DMS53 treated with DMSO at 0.1 percent for 48 hours (cell line): Measurements from ENCODE around the gene MAPKAPK2.

Experiments used
- DNase-seq: peaks from one replicate; lab custom pipeline; 2025; ENCODE audit not compliant: unreplicated experiment; lab: John Stamatoyannopoulos, UW

Gene MAPKAPK2

GRCh38 chr1:206660136-206660535, 24.6 kb upstream of the MAPKAPK2 start:
- no peak for DNase-seq

GRCh38 chr1:206661161-206661820, 23.4 kb upstream of the MAPKAPK2 start:
- no peak for DNase-seq

DNA sequence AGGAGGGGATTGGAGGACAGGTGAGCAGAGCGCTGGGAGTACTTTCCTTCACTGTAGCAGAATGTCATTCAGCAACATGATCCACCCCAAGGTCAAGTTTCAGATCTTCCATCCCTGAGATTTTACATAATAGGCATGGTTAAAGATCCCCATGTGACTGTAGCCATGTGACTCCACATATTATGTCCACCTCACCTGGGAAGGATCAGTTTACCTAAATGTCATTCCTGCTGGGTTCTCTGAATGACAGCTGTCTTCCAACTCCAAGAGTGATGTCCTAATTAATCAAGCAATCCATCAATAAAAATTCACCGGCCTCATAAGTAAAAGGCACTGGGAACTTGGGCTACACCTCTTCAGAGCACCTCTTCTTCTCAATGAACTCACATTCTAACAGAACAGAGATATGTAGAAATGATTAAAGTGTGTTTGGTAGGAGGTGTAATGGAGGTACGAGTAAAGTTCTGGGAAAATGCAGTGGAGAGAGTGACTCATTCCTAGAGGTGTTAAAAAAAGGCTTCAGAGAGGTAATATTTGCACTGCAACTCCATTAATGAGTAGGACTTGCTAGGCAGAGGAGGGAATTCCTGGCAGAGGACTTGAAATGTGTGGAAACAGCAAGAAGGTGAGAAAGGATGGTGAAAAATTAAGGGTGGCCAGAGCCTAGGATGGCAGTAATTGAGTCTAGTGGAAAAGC, 22.2 kb upstream of the MAPKAPK2 start:
- peak; percentile 24 for DNase-seq

- no peak for DNase-seq
Measured at GRCh38 chr1:206663362-206663761, 21.3 kb upstream of the MAPKAPK2 start.

DNA sequence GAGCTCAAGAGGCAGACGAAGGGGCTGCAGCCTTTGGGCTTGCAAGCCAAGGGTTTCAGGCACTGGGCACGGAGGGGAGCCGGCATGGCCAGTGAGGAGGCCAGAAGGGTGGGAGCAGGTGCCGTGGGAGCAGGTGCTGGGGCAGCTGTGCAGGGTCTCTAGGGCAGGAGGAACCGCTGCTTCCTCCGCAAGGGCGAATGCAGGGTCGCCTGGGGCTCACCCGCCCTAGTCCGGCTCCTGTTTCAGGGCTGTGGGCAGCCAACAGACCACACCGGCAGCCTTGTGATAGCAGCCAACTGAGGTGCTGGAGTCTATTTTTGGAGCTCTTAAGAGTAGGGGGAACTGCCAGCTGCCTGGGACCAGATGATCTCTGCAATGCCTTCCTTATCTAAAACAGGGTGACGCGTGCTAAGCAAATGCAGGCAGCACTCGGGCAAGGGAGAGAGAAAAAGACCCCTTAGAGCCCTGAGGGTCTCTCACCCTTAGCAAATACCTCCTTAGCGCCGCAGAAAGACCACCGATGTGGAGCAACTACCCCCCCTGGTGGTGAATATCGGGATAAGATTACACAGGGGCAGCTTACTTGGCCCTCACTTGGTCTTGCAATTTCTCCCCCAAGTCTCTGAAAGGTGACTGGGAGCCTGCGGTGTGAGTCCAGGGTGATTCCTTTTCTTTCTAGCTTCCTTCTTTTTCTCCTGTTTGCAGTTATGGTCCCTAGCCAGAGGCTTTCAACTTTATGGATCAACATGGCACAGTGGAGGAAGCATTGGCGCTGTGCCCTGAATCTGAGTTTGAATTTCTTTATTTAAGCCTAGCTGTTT, 20.7 kb upstream of the MAPKAPK2 start:
- peak; percentile 62 for DNase-seq

DNA sequence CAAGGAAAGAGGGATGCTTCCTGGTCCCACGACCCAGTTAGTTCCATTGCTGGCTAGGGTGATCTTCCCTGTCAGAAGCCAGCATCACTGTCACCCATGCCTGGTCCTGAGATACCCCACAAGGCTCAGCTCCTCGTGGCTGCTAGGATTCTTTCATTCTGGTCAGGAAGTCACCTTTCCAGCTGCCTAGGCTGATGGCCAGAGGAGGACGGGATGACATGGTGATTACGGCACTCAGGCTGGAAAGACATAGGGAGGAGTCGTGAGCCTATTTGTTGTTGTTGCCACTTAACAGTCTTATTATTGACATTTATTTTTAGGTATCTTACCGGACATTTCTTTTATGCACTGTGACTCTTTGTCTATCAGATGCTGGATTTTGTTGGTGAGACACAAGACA, 20.0 kb upstream of the MAPKAPK2 start:
- DNase-seq = no peak

GRCh38 chr1:206666031-206666561, 18.6 kb upstream of the MAPKAPK2 start:
- no peak for DNase-seq

GRCh38 chr1:206666954-206667665, 17.6 kb upstream of the MAPKAPK2 start:
- no peak for DNase-seq

DNA sequence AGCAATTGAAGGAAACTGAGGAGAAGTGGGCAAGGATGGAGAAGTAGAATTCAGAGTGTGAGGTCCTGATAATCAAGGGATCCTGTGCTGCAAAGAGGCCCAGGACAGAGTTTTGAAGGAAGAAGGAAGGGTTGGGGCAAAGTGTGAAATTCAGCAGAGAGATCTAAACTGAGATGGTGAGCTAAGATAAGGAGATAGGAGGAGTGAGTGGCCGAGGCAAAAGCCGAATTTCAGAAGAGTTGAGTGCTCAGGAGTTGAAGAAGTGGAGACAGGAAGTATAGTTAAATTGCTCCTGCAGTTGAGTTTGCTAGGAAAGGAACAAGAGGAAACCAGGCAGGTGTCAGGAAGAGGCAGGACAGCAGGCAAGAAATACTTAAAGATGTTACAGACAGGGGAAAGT, 16.4 kb upstream of the MAPKAPK2 start:
- DNase-seq = no peak

DNA sequence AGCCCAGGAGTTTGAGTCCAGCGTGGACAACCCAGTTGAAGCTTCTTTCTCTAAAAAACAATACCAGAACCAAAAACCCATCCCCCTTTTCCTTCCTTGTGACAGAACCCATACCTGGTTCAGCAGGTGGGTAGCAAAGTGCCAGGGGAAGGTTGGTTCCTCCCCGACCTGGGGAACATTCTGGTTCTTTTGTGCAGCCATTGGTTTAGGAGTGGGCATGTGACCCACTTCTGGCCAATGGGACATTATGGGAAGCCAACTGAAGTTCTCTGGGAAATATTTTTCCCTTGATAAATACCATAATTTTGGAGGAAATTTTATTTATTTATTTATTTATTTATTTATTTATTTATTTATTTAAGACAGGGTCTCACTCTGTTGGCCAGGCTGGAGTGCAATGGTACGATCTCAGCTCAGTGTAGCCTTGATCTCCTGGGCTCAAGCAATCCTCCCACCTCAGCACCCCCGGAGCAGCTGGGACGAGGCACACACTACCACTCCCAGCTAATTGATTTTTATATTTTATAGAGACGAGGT, 15.8 kb upstream of the MAPKAPK2 start:
- DNase-seq = no peak

DNA sequence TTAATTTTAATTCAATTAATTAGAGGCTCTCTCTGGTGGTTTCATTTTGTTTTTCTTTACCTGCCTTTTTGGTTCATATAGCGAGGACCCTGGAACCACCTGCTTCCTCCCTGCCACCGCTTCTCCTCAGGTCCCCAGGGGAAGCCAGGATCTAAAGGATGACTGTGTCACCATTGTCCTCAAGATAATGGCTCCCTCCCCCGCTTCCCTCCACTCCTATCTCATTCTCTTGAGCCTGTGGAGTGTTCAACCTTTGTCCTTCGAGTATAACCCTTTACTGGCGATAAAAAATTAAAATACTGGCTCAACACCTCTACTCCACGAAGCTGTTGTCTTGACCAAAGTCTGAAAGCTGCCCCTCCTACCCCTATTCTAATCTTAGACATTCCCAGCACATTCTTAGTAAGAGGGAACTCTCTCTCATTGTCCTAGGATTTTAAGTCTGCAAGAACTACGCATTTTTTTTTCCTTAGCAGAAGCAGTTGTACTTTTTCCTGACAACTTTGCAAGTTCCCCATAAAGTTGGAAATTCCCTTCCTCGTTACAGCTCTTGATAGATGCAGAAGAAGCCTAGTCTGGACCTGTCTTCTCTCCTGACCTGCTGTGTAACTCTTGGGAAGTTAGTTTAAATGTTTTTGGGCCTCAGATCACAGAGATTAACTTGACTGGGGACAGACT, 12.6 kb upstream of the MAPKAPK2 start:
- no peak for DNase-seq

DNA sequence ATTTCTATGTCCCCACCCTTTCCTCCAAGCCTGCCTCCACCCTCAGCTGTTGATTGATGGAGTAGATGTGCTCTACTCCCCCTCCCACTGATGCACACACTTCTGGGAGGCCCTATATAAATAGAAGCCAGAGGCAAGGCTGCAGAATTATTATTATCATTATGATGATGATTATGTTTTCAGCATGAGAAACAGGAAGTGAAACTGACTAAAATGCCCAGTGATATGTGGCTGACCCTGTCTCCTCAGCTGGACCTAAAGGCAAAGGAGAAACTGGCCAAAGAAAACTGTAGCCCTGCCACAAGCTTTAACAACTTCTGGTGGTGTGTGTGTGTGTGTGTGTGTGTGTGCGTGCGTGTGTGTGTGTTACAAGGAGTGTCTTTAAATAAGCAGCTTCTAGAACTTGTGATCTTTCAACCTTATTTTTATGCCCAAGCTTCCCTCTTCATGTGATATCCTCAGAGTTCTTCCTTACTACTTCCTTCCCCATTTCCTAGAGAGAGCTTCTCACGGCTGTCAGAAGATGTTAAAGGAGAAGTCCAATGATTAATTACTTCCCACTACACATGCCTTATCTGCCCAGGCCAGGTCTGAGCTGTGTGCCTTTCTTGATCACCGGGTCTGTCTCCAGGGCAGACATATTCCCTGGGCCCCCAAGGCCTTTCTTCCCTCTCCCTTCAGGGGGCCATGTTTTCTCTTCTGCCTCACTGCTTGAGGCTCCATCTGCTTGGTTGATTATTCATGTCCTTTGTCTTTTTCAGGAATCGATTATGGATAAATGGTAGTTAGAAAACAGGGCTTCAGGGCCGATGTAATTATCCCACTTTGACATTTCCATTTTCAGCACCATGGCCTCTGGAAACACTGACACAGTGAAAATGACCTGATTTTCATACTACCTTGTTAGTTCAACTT, 11.6 kb upstream of the MAPKAPK2 start:
- no peak for DNase-seq

DNA sequence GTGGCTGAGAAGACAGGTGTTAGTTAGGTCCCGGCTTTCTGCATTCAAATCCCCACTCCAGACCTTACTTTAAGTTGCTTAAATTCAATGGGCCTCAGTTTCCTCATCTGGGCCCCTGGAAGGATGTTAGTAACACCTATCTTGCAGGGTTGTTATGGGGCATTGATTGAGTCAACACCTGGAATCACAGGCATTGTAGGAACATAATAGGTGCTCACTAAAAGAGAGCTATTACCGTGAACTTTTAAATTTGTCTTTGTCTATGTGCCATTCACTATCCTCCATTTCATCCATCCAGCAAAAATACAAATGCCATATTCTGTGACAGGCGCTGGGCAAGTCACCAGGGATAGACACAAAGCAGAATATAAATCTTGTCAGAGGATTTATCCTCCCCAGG, 10.5 kb upstream of the MAPKAPK2 start:
- no peak for DNase-seq

- DNase-seq = no peak
Measured at GRCh38 chr1:206674745-206675175, 9.9 kb upstream of the MAPKAPK2 start.

DNA sequence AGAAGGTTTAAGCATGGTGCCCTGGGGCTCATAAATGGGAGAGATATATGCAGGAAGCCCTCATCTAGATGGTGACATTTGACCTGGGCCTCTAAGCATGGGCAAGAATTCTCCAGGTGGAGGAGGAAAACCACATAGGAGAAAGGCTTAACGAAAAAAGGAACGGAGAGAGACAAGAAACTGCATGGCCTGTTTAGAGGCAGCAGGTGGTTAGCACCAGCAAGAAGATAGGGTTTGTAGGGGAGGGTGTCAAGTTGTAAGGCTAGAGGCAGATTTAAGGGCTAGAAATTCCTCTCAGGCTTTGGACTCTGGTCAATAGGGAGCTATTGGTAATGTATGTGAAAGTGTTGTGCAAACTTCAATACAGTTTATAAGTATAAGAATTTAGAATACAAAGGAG, 8.2 kb upstream of the MAPKAPK2 start:
- DNase-seq = no peak

DNA sequence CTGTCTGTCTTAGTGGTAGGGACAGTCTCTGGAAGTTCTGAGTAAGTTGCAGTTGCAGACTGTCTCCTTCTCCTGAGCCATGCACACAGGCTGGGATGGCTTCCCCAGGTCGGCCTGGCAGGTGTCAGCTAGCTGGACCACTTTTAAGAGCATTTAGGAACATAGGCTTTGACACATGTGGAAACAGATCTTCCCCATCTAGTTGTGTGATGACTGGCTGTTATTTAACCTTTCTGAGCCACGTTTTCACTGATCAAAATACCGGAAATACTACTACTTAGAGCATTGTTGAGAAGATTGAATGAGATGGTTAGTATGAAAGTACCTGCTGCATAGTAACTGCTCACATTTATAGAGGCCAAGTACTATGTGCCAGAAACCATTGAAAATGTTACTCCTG, 6.2 kb upstream of the MAPKAPK2 start:
- no peak for DNase-seq

- no peak for DNase-seq
Measured at GRCh38 chr1:206679738-206680211, 4.9 kb upstream of the MAPKAPK2 start.

DNA sequence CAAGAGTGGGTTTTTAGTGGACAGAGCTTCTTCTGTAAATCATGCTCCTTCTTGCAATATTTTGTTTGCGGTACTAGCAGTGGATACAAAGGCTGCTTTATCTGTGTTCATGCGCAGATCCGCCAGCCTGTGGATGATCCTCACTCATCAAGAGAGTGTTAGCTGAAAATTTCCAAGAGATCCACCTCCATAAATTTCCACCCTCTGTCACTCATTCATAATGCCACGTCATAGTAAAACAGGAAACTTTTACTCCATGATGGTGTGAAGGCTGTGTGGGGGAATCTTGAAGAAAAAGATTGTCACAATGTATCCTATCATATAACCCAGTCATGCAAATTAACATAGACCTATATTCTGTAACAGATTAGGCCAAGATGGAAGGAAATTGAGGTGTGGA, 4.4 kb upstream of the MAPKAPK2 start:
- no peak for DNase-seq

DNA sequence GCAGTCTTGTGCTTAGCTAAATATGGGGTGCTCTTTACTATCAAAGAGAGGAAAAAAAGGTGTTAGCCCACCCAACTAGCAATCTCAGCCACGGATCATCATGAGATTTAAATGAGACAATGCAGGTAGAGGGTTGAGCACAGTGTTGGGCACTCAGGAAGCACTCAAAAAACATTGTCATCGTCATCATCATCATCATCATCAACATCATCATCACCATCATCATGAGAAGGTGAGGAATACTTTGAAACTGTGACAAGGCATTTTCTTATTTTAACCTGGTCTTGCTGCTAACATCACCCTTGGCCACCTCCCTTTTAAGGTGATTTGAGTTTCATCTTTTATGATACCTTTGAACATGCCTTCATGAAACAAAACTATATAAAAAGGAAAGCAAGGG, 3.3 kb upstream of the MAPKAPK2 start:
- DNase-seq = no peak
